GM12873 (cell line): ENCODE data around the gene MPST.

Experiments used
- TF ChIP-seq, protein P1 (sequence below): IDR thresholded peaks from 2 replicates; pipeline ENCODE4 v1.5.1; 2012; ENCODE audit warnings: low read depth, mild to moderate bottlenecking, moderate library complexity, low read length, control low read depth; ENCODE audit not compliant: insufficient read depth; ENCODE audit errors: missing control alignments

The MPST gene

DNA sequence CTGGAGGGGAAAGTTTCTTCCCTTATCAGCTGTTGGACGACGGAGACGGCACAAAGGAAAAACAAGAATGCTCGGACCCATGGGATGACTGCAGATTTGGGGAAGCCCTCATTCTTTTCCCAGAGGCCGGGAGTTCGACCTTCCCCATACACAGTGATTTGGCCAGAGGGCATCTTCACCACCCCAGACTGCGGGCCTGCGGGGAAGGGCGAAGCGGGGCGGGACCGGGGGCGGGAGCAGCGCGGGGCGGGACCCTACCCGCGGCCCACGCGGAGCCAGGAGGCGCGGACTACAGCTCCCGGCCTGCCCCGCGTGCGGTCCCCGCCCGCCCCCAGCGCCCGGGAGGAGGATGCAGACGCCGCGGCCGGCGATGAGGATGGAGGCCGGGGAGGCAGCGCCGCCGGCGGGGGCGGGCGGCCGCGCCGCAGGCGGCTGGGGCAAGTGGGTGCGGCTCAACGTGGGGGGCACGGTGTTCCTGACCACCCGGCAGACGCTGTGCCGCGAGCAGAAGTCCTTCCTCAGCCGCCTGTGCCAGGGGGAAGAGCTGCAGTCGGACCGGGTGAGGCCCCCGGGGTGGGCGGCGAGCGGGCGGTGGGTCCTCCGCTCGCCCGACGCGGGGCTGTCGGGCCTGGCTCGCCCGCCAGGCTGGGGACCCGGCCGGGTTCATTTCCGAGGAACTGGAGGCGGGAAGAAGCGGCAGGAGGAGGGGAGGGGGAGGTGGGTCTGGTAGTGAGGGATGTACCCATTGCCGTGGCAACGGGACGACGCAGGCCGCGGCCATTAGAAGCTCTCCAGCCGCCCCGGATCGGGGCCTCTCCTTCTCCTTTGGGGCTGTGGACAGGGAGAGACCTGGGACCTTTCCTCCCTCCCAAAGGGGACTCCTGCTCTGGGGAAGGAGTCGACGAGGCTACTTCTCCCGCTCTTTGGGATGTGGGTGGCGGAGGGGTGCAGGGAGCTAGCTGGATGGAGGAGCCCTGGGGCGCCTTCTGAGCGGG lies 32.1 kb downstream of the MPST start, which contains the start of gene KCTD17:
KCTD17 (plus strand) TSS at position 352 of the 995 bp plus-strand sequence; CDS start at position 371, 19 bp downstream.
- TF ChIP-seq, protein P1, sequence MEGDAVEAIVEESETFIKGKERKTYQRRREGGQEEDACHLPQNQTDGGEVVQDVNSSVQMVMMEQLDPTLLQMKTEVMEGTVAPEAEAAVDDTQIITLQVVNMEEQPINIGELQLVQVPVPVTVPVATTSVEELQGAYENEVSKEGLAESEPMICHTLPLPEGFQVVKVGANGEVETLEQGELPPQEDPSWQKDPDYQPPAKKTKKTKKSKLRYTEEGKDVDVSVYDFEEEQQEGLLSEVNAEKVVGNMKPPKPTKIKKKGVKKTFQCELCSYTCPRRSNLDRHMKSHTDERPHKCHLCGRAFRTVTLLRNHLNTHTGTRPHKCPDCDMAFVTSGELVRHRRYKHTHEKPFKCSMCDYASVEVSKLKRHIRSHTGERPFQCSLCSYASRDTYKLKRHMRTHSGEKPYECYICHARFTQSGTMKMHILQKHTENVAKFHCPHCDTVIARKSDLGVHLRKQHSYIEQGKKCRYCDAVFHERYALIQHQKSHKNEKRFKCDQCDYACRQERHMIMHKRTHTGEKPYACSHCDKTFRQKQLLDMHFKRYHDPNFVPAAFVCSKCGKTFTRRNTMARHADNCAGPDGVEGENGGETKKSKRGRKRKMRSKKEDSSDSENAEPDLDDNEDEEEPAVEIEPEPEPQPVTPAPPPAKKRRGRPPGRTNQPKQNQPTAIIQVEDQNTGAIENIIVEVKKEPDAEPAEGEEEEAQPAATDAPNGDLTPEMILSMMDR = no peak

DNA sequence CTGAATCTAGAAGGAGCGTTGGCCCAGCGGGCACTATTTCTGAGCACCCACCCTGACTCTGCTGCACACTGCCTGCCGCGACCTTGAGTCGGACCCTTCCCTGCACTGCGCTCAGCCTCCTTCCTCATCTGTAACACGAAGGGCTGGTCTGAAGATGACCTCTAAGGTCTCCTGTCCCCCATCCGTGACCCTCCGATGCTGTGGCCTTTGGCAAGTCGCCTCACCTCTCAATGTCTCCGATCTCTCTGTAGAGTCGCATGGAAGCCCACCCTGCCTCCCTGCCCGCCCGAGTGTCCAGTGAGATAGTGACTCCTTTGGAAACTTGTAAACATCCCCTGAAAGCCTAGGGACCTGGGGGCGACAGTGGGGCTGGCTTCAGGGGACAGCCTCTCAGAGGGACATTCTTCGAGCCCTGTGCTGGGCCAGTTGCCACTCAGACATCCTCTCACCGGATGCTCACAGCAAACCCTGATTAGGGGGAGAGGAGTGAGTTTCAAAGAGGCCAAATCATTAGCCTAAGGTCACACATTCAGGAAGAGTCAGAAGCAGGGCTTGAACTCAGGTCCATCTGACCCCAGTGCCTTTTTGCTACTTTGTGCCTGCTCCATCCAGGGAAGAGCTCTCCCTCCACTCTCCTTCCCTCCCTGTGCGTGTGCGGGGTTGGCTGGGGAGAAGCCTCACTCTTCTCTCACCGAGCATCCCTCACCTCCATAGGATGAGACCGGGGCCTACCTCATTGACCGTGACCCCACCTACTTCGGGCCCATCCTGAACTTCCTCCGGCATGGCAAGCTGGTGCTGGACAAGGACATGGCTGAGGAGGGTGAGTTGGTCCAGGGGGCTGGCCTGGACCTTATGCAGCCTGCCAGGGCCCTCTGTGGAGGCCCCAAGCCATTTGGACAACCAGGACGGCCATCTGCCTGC lies 33.1 kb downstream of the MPST start:
- TF ChIP-seq, protein P1 = no peak

DNA sequence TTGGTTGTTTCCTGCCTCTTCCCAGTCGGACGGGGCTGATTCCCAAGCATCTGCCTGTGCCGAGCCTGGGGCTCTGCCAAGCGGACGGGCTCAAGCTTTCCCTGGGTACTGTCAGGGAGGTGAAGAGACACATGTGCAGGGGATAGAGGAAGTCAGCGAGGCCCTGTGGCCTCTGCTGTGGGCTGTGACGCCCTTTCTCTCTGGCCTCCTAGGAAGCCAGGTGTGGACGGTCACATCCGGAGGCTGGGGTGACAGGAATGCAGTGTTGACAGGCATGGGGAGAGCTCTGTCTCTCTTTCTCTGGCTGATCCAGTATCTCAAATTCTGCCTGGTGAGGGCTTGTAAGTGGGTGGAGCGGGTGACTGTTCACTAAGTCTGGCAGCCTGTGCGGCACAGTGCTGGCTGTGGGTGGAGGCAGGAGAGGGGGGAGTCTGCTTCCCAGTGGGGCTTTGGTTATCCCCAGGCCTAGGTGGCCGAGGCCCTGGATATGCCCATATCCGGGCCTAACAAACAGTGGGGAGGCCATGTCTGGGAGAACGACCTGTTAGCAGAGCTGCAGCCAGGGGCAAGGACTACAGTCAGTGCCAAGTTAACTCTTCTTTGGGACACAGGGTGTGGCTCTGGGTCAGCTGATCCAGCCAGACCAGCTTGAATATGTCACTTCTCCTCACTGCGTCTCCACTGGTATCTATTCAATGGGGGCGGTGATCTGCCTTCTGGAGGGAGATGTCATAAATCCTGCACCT lies 33.9 kb downstream of the MPST start:
- TF ChIP-seq, protein P1 = no peak

DNA sequence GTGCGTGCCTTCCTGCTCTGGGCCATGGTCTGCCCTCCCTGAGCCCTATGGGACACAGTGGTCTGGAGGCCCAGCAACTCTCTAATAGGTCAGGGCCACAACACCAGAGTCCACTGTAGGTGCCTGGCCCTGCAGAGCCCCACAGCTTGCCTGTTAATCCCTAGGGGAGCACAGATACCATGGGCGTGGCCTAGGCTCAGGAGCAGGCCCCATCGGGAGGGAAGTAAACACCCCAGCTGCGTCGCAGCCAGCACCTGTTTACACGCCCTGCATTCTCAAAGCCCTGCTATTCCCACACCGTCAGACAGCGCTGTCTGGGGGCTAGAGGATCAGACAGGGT lies 34.5 kb downstream of the MPST start:
- TF ChIP-seq, protein P1 = no peak

DNA sequence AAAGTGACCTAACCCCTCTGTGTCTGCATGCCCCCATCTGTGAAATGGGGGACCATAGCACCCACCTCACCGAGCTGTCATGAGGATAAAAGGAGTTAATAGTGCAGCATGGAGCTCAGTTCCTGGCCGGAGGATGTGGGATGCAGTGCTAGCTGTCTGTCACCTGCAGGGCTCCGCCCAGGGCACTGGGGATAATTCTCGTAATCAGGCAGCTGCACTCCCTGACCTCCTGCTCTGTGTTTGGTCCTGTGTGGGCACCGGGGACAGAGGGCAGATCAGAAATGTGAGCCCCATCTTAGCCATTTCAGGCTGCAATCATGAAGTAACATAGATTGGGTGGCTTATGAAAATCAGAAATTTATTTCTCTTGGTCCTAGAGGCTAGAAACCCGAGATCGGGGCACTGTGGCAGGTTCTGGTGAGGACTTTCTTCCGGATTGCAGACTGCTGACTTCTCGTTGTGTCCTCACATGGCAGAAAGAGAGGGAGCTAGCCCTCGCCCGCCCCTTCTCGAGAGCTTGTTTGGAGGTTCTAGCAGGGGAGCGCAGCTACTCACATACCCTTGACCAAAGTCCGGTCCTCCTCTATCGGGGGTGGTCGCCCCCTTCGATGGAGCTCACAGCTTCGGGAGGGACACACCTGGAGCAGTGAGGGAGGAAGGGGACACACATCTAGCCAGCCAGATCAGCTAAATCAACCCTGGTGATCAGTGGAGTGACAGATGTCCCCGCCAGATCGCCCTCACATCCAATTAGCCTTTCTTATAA lies 35.2 kb downstream of the MPST start:
- TF ChIP-seq, protein P1 = no peak

DNA sequence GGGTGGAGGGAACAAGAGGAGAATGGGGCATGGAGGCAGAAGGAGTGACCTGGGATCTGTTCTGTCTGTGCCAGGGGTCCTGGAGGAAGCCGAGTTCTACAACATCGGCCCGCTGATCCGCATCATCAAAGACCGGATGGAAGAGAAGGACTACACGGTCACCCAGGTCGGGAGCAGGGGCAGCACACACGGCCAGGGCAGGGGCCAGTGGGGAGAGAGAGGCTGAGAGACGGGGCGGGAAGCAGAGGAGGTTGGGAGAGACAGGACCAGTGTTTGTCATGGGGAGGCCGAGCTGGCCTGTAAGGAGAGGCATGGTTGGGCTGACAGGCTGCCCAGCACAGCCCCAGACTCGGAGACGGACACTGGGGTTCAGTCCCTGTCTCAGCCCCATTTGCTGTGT lies 36.7 kb downstream of the MPST start:
- TF ChIP-seq, protein P1 = no peak
